Measurements from ENCODE around the gene KIFAP3.
"Not testable (repeated sequence)": the region's sequence is repeated elsewhere in the genome, so short reads cannot be mapped to it uniquely, and the experiment has no call there.

Gene KIFAP3

DNA sequence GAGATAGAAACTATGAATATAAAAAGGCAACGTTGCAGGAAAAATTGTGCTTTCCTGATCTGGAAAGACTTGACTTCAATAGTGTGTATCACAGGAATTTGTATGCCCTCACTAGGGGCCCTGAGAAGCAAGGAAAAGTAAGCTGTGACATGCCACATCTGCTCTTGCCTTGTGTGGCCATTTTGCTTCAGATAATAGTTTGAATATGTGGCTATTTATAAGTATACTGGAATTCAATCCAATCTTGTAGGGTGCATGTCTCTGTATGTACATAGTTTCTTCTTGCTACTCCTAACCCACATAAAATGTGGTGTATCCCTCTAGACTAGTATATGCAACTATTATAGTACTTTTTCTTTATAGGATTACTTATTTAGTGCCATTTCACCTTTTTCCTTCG lies 149.7 kb downstream of the KIFAP3 start:
- TF ChIP-seq CTCF (IDR thresholded peaks at IDR 0.05; ENCODE audit: low read depth, low read length), result no peak

DNA sequence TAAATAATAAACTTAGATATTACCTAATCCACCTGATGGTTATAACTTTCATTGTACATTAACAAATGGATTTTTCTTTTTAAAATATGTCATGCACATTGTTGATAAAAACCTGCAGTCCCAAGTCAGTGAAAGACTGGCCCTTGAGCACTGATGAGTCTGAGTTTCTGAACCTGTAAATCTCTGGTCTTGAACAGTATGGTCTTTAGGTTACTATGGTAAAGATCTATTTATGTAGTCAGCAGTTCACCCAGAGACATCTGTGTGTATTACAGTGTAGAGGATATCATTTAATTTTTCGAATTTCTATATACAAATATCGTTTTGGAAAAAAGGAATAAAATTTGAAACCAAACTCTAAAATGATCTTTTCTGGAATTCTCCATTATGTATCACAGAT lies 150.4 kb downstream of the KIFAP3 start:
- no peak overlapping the region for H3K4me3 ChIP-seq (ENCODE audit: low read depth, low read length)
- TF ChIP-seq CTCF (IDR thresholded peaks at IDR 0.05; ENCODE audit: low read depth, low read length), result no peak
- H3K27me3 ChIP-seq, result no peaks in the 10 kb centered on the region
- H3K4me1 ChIP-seq, result no peaks in the 10 kb centered on the region
- DNase-seq, result no peak
- no peaks in the 10 kb centered on the region for H3K36me3 ChIP-seq
- H3K9me3 ChIP-seq, result no peaks in the 10 kb centered on the region

More for the DNA sequence above, 149.7 kb downstream of the KIFAP3 start:
- H3K27me3 ChIP-seq, result no peaks in the 10 kb centered on the region
- no peak for DNase-seq
- H3K4me1 ChIP-seq, result no peaks in the 10 kb centered on the region
- H3K9me3 ChIP-seq, result no peaks in the 10 kb centered on the region
- no peak overlapping the region for H3K4me3 ChIP-seq (ENCODE audit: low read depth, low read length)
- no peaks in the 10 kb centered on the region for H3K36me3 ChIP-seq

DNA sequence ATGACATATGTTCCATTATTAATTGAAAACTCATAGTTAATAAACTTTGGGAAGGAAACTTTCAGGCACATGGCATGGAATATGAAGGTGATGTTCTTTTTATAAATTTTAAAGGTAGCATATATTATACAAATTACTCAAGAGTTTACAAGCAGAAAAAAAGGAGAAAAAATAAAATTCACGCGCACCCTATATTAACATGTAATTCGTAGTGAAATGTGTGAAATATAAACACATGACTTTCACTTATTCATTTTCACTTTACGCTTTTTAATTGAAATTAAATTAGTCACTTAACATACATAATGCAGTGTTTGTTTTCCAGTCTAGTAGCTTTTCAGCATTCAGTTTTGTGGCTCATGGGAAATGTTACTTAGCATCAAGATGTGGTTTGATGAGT lies 153.4 kb downstream of the KIFAP3 start:
- no peak for TF ChIP-seq CTCF (IDR thresholded peaks at IDR 0.05; ENCODE audit: low read depth, low read length)
- Histone ChIP-seq H3K9me3 (no peaks in the 10 kb centered on the region), H3K36me3 (no peaks in the 10 kb centered on the region), H3K4me1 (no peaks in the 10 kb centered on the region), H3K4me3 (ENCODE audit: low read depth, low read length) (no peak overlapping the region), H3K27me3 (no peaks in the 10 kb centered on the region)
- no peak for DNase-seq

- no peak for TF ChIP-seq CTCF (IDR thresholded peaks at IDR 0.05; ENCODE audit: low read depth, low read length)
- H3K4me1 ChIP-seq, result no peaks in the 10 kb centered on the region
- no peaks in the 10 kb centered on the region for H3K9me3 ChIP-seq
- no peak overlapping the region for H3K4me3 ChIP-seq (ENCODE audit: low read depth, low read length)
- H3K27me3 ChIP-seq, result no peaks in the 10 kb centered on the region
- H3K36me3 ChIP-seq, result no peaks in the 10 kb centered on the region
- no peak for DNase-seq
Measured at GRCh38 chr1:169918927-169919326, 155.6 kb downstream of the KIFAP3 start.

DNA sequence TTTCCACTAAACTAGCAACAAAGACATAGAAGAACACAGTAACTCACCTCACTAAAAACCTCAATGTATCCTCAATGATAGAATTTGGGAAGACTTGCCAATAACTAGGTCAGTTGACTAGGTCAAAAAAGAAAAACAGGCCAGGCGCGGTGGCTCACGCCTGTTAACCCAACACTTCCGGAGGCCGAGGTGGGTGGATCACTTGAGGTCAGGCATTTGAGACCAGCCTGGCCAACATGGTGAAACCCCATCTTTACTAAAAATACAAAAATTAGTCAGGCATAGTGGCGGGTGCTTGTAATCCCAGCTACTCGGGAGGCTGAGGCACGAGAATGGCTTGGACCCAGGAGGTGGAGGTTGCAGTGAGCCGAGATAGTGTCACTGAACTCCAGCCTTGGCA lies 156.3 kb downstream of the KIFAP3 start:
- not testable (repeated sequence) for H3K4me1 ChIP-seq; H3K27me3 ChIP-seq; H3K9me3 ChIP-seq; H3K36me3 ChIP-seq; DNase-seq; H3K4me3 ChIP-seq (ENCODE audit: low read depth, low read length)

DNA sequence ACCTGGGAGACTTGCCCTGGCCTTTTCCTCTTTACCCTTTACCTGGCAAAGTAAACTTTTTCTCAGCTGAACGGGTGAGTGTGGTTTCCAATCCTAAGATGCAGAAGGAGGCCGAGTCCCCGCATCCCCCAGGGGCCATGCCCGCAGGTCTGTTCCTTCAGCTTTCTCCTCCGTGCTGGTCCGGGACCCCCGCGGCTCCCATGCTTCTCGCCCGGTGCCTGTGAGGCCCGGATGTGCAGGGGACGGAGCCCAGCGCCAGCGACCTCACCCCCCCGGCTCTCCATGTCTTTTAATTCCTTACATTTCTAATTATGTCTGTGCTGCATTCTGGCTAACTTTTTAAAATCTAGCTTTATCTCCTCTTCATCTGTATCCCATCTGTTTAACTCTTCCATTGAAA lies 159.3 kb downstream of the KIFAP3 start:
- TF ChIP-seq CTCF (IDR thresholded peaks at IDR 0.05; ENCODE audit: low read depth, low read length), result no peak

GRCh38 chr1:169914531-169914930 lies 160.0 kb downstream of the KIFAP3 start:
- no peak for TF ChIP-seq CTCF (IDR thresholded peaks at IDR 0.05; ENCODE audit: low read depth, low read length)
- no peak overlapping the region for H3K4me3 ChIP-seq (ENCODE audit: low read depth, low read length)

More for the DNA sequence above, 159.3 kb downstream of the KIFAP3 start:
- H3K9me3 ChIP-seq, result no peaks in the 10 kb centered on the region
- no peaks in the 10 kb centered on the region for H3K36me3 ChIP-seq
- no peak for DNase-seq
- H3K4me3 ChIP-seq (ENCODE audit: low read depth, low read length), result no peak overlapping the region
- H3K4me1 ChIP-seq, result no peaks in the 10 kb centered on the region
- H3K27me3 ChIP-seq, result no peaks in the 10 kb centered on the region

More at GRCh38 chr1:169914531-169914930, 160.0 kb downstream of the KIFAP3 start:
- Histone ChIP-seq H3K4me1 (no peaks in the 10 kb centered on the region), H3K27me3 (no peaks in the 10 kb centered on the region), H3K9me3 (no peaks in the 10 kb centered on the region), H3K36me3 (no peaks in the 10 kb centered on the region)
- no peak for DNase-seq
